Subcutaneous adipose tissue (tissue), 4 donors: ENCODE data around the gene JMJD6. TPM values are rescaled to one million over a fixed set of nuclear protein-coding genes. Genes with fewer than 3 reads are reported as not detected.

Source experiments
- CTCF ChIP-seq: fragments of 450-650 bp; IDR thresholded peaks from one replicate; pipeline ENCODE4 v1.5.1; 2016; ENCODE audit warnings: low read depth, mild to moderate bottlenecking, control low read depth, antibody characterized with exemption, moderate library complexity
- total RNA-seq, 4 donors: library from RNA; depleted of rRNA; stranded (reverse); fragments of >200 nt; gene quantifications; one replicate each; pipeline ENCODE4 v1.1.0, GENCODE V29; 2016

JMJD6 gene
- total RNA-seq, 4 donors from 2014 or later = 17.5 to 21.8 (median 18.8) TPM

- TF ChIP-seq CTCF = no peak
Observed at GRCh38 chr17:76709077-76709950, 17.1 kb downstream of the JMJD6 start.

- TF ChIP-seq CTCF = no peak
Observed at GRCh38 chr17:76707985-76708807, 18.2 kb downstream of the JMJD6 start.

- TF ChIP-seq CTCF = no peak
Observed at GRCh38 chr17:76706817-76707216, 19.6 kb downstream of the JMJD6 start.

- no peak for TF ChIP-seq CTCF
Observed at GRCh38 chr17:76704805-76705204, 21.6 kb downstream of the JMJD6 start.

- no peak for TF ChIP-seq CTCF
Observed at GRCh38 chr17:76702941-76703637, 23.3 kb downstream of the JMJD6 start.

- no peak for TF ChIP-seq CTCF
Observed at GRCh38 chr17:76702076-76702475, 24.3 kb downstream of the JMJD6 start.
